ENCODE data around the gene TTC34. TPM values are rescaled to one million over a fixed set of nuclear protein-coding genes. Genes with fewer than 3 reads are reported as not detected.

The TTC34 gene
- total RNA-seq, 1 experiment from 2014 or later = 1.3 TPM

DNA sequence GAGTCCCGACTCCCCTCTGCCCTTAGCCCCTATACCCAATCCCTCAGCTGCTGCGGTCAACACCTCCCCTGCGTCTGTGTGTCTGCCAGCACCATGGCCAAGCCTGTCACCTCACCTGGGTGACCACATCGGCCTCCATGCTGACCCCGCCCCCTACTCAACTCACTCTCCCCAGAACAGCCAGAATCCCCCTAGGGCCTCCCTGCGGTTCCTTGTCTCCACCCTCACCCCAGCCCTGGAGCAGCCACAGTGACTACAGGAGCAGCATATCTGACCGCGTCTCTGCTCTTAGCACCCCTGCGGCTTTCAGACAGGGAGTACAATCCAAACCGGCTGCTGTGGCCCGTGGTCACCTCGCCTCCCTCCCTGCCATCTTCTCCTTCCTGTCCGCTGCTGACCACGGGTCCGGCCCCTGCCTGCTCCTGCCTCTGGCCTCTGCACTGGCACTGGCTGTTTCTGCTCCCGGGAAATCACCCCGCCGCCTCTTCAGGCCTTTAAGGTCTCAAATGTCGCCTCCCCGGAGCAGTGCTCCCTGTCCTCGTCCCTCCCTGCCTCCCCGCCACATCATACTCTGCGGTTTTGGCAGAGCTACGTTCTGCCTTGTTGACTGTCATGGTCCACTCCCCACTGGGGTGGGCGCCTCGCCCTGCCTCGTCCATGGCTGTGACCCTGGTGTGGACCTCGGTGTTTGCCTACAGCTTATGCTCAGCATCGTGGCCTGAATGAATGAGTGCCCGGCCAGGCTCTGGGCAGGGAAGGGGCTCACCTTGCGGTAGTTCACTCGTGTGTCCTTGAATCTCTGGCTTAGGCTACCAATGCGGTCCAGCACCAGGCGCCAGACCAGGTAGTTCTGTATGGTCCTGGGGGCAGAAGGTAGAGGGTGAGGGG is 203.8 kb downstream of the TTC34 start:
- no peaks in the 10 kb centered on the region for H4K20me1 ChIP-seq (ENCODE audit: insufficient read depth)
- H3K9me3 ChIP-seq (ENCODE audit: control insufficient read depth in 1 of 2, insufficient read depth in 1 of 2, low read depth in 1 of 2, low read length in 2 of 2) = no peaks in the 10 kb centered on the region
- BruUV-seq (replicated peaks) = no TSS peak
- no peaks in the 10 kb centered on the region for H3K4me1 ChIP-seq (ENCODE audit: control insufficient read depth in 1 of 2, insufficient read depth in 2 of 2, low read length in 2 of 2)
- intact Hi-C loops (cut with micrococcal nuclease) = no loop called here
- no peak overlapping the region for H2AFZ ChIP-seq (ENCODE audit: low read depth, low read length, poor library complexity, severe bottlenecking)
- ATAC-seq = no peak
- H3K4me2 ChIP-seq (ENCODE audit: low read length) = no peak overlapping the region
- POLR2A ChIA-PET = no interaction called here
- CTCF ChIA-PET = no interaction called here
- no peaks in the 10 kb centered on the region for H3K79me2 ChIP-seq (ENCODE audit: insufficient read depth, low read length)
- RAD21 ChIA-PET (ENCODE audit: low non-redundant PET in 1 of 2, low total read pairs in 2 of 2, uncharacterized antibody in 2 of 2, unreplicated experiment in 2 of 2) = no interaction called here
- H3K27ac ChIP-seq (ENCODE audit: low read depth, low read length) = no peak overlapping the region
- DNase-seq (ENCODE audit: low read depth, low spot score) = no peak
- no peaks in the 10 kb centered on the region for H3K9me2 ChIP-seq (ENCODE audit: insufficient read depth)
- TF ChIP-seq RAD21 (IDR thresholded peaks at IDR 0.05; ENCODE audit: low read depth) (no peak), SIN3A (IDR thresholded peaks at IDR 0.05; ENCODE audit: low read depth) (no peak), CBX3 (IDR thresholded peaks at IDR 0.05; ENCODE audit: low read depth) (no peak), EZH2 (IDR thresholded peaks at IDR 0.05) (no peak), ZNF274 (IDR thresholded peaks at IDR 0.05; ENCODE audit: low read depth, low read length) (no peak), SRF (IDR thresholded peaks at IDR 0.05; ENCODE audit: low read depth) (no peak), POLR2AphosphoS5 (IDR thresholded peaks at IDR 0.05; ENCODE audit: low read depth, low read length) (no peak), EZH2phosphoT487 (IDR thresholded peaks at IDR 0.05; ENCODE audit: borderline replicate concordance) (no peak), ZFX (IDR thresholded peaks at IDR 0.05) (no peak), CEBPB (IDR thresholded peaks at IDR 0.05; ENCODE audit: low read depth) (no peak), EGR1 (IDR thresholded peaks at IDR 0.05; ENCODE audit: low read depth) (no peak), YY1 (IDR thresholded peaks at IDR 0.05; ENCODE audit: extremely low read depth, insufficient replicate concordance, low read depth, low read length) (no peak)
- TF ChIP-seq, protein P1, sequence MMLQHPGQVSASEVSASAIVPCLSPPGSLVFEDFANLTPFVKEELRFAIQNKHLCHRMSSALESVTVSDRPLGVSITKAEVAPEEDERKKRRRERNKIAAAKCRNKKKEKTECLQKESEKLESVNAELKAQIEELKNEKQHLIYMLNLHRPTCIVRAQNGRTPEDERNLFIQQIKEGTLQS (IDR thresholded peaks at IDR 0.05) = no peak
- 0 out of 2 replicates have a peak, but pooled peaks cover 5% of the 10 kb centered on the region for H3K27me3 ChIP-seq (ENCODE audit: insufficient read depth, low read length)
- H3K36me3 ChIP-seq (ENCODE audit: control insufficient read depth in 1 of 2, insufficient read depth in 2 of 2, low read length in 2 of 2) = no peaks in the 10 kb centered on the region
- no peak overlapping the region for H3K4me3 ChIP-seq (replicated peaks in 1 of 2; ENCODE audit: low read depth in 1 of 2, low read length in 2 of 2)
- no peak overlapping the region for H3K9ac ChIP-seq (ENCODE audit: low read length)
